ENCODE data around the gene CPN1.
"Not testable (repeated sequence)": the region's sequence is repeated elsewhere in the genome, so short reads cannot be mapped to it uniquely, and the experiment has no call there.

The CPN1 gene

DNA sequence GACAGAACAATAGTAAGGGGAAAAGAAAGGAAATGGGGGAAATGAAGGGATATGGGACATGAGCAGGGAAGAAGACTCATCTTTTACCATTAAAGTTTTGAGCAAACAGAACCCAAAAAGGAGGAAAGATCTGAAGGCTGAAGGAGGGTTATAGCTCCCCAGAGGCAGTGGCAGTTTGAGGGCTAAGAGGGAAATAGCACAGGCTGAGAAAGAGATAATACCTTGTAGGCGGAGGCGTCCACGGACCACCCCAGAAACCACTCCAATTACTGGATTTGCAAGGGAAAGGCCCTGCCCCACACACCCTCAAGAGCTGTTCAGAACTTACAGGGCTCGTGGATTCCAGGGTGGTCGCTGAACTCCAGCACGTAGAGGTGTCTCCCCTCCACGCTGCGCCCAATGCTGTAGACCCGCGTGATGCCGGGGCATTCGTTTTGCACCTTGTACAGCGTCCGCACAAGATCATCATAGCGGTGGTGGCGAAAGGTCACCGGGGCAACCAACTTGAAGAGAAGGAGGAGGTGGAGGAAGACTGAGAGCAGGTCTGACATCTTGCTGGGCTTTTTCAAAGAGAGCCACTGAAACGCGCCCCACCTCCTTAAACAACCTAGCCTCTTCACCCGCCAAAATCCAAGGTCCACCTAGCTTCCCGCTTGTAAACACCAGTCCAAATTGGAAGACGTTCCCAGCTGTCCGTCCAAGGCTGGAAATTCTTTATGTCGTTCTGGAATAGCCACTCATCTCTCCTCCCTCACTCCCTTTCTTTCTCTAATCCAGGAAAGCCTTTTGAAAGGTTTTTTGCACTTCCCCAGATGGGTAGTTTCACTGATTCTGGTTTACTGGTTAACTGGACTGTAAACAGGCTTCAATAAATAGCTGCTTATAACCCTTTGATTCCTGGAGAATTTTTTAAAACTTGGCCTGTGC is at the start of gene CPN1:
TSS of gene CPN1 (minus strand) at position 795 of the 927 bp plus-strand sequence. CDS start at position 551, 244 bp downstream.
- no peak for DNase-seq (ENCODE audit: low read depth in 2 of 2)

- DNase-seq (ENCODE audit: low read depth in 2 of 2): no peak
Measured at GRCh38 chr10:100130831-100131230, 49.2 kb upstream of the CPN1 start.

DNA sequence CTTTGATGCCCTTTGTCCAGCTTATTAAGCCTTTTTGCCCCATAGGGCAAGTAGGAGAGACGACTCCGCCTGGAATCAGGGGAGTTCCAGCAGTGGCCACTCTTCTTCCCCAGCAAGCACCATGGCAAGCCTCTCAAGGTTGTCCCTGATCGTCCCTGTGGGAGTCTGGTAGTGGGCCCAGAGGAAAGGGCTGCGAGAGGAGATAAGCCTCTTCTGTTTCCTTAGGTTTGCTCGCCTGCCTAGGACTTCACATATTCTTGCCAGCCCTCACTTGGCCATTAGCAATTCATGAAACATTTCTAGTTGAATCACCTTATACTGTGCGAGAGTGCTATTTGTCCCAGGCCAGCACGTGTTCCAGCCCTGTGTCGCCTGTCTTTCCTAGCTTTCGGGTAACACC is 47.8 kb upstream of the CPN1 start:
- DNase-seq (ENCODE audit: low read depth in 2 of 2): no peak

GRCh38 chr10:100128951-100129350 is 47.3 kb upstream of the CPN1 start:
- no peak for DNase-seq (ENCODE audit: low read depth in 2 of 2)

- not testable (repeated sequence) for DNase-seq (ENCODE audit: low read depth in 2 of 2)
Measured at GRCh38 chr10:100125335-100125734, 43.7 kb upstream of the CPN1 start.

DNA sequence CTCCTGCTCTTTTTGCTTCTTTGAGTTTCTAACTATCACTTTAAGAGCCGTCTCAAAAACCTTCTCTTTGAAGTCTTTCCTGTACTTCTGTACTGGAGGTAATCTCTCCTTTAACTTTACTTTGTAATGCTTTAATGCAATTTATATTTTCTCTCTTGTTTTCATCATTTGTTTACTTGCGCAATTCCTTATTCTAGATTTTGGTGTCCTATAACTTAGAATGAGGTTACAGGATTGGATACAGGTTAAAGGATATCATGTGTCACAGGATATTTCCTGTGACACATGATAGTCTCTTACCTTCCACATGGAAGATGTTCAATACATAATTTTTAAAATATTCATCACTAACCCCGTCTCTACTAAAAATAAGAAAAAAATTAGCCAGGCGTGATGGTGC is 42.4 kb upstream of the CPN1 start:
- DNase-seq (ENCODE audit: low read depth in 2 of 2): no peak

DNA sequence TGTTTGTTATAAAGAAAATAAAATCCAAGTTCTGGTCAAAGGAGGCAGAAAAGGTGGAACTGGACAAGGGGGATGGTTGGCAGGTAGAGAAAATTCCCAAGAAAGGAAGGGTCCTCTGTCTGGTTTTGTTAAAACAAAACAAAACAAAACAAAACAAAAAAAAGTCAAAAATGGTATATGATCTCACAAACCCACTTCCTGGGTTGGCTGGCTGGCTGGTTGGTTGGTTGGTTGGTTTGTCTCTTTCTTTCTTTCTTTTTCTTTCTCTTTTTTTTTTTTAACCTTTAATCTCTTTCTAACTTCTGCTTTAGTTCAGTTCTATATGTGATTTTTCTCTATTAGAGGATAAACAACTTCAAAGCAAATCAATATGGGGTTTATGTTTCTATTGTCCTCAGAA is 41.1 kb upstream of the CPN1 start:
- no peak for DNase-seq (ENCODE audit: low read depth in 2 of 2)

DNA sequence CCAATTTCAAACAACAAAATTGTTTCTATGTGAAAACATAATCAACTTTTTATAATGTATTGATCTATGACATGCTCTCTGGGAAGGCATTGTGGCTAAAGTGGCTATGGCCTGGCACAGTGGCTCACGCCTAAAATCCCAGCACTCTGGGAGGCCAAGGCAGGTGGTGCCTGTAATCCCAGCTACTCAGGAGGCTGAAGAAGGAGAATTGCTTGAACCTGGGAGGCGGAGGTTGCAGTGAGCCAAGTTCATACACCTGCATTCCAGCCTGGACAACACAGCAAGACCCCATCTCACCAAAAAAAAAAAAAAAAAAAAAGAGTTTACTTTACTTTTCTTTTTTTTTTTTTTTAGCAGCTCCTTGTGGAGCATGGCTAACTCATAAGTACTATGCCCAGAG is 38.9 kb upstream of the CPN1 start:
- DNase-seq (ENCODE audit: low read depth in 2 of 2): no peak

DNA sequence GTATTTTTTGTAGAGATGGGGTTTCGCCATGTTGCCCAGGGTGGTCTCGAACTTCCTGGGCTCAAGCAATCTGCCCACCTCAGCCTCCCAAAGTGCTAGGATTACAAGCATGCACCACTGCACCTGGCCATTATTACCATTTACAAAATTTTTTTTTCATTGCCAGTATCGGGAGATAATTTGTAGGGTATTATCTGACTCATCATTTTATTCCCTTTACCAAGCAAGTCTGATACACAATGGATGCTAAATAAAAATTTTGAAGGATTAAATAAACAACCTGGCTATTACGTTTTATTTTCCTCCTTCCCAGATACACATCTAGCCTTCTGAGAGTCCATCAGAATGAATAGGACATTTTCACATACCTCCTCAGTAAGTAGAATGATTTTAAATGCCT is 38.1 kb upstream of the CPN1 start:
- no peak for DNase-seq (ENCODE audit: low read depth in 2 of 2)

GRCh38 chr10:100114976-100115770 is 33.5 kb upstream of the CPN1 start:
- no peak for DNase-seq (ENCODE audit: low read depth in 2 of 2)

DNA sequence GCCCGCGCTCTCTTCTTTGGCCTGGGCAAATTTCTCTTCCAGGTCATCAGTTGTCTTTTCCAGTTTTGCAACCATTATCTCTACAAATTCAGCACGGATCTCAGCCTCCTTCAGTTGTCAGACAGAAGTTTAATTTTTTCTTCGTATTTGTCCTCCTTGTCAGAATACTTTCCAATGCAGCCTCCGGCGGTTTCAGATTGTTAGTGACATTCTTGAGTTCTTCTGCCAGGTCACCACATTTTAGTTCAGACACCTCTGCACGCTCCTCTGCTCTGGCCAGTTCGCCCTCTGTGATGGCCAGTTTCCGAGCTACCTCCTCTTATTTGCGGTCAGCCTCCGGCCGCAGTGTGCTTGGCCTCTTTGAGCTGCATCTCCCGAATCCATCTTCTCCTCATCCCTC is 32.8 kb upstream of the CPN1 start:
- no peak for DNase-seq (ENCODE audit: low read depth in 2 of 2)

GRCh38 chr10:100109670-100110069 is 28.0 kb upstream of the CPN1 start:
- DNase-seq (ENCODE audit: low read depth in 2 of 2): no peak

GRCh38 chr10:100106865-100107264 is 25.2 kb upstream of the CPN1 start:
- no peak for DNase-seq (ENCODE audit: low read depth in 2 of 2)

DNA sequence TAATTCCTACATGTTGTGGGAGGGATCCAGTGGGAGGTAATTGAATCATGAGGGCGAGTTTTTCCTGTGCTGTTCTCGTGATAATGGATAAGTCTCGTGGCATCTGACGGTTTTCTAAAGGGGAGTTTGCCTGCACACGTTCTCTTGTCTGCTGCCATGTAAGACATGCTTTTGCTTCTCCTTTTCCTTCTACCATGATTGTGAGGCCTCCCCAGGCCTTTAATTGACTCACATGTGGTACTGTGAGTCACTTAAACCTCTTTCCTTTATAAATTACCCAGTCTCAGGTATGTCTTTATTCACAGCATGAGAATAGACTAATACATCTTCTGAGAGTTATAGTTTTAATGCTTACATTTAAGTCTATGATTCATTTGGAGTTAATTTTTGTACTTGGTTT is 22.6 kb upstream of the CPN1 start:
- no peak for DNase-seq (ENCODE audit: low read depth in 2 of 2)

- DNase-seq (ENCODE audit: low read depth in 2 of 2): no peak
Measured at GRCh38 chr10:100103581-100103980, 21.9 kb upstream of the CPN1 start.

- no peak for DNase-seq (ENCODE audit: low read depth in 2 of 2)
Measured at GRCh38 chr10:100101192-100102076, 19.8 kb upstream of the CPN1 start.

DNA sequence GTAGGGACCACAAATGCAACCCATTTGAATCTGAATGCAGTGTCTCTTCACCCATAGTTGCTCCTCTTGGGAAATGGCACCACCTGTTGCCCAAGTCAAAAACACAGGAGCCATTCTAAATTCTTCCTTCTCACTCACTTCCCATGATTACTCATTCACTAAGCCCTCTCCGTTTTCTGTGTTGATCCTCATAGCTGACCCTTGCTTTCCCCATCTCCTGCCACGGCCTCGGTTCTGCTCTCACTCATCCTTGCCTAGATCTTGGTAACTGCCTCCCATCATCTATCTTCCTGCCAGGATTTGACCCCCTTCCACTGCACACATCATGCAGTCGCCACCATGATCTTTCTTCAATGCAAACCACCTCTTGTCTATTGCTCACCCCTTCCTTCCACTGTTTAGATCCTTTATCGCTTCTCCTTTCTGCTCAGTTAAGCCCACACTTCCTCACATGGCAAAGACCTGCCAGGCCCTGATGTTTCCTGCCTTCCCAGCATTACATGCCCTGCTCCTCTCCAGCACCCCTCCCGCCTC is 19.0 kb upstream of the CPN1 start:
- no peak for DNase-seq (ENCODE audit: low read depth in 2 of 2)

DNA sequence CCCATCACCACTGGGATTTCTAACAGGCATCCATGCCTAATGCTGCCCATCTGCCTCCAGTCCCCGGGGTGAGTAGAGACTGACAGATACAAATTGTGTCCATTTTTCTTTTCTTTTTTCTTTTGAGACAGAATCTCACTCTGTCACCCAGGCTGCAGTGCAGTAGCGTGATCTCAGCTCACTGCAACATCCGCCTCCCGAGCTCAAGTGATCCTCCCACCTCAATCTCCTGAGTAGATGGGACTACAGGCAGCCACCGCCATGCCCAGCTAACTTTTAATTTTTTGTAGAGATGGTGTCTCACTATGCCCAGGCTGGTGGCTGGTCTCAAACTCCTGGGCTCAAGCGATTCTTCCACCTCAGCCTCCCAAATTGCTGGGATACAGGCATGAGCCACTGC is 7.6 kb upstream of the CPN1 start:
- no peak for DNase-seq (ENCODE audit: low read depth in 2 of 2)

- not testable (repeated sequence) for DNase-seq (ENCODE audit: low read depth in 2 of 2)
Measured at GRCh38 chr10:100086708-100087107, 5.0 kb upstream of the CPN1 start.

DNA sequence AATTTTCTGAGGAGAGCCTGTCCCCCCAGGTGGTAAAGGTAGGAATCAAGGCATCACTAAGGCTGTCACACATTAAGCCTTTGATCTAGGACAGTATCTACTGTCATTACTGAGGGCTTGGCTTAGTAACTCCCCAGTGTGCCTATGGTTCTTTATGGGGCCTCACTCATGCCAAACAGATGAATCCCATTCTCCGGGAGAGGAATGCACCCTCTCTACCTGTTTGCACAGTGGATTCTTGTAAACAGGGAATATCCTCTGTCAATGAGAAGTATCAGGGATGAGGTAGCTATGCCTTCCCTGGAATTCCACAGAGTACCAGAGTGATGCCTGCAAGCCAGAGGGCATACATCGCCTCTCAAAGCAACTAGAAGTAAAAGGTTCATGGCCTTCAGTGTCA is 3.9 kb upstream of the CPN1 start:
- no peak for DNase-seq (ENCODE audit: low read depth in 2 of 2)

DNA sequence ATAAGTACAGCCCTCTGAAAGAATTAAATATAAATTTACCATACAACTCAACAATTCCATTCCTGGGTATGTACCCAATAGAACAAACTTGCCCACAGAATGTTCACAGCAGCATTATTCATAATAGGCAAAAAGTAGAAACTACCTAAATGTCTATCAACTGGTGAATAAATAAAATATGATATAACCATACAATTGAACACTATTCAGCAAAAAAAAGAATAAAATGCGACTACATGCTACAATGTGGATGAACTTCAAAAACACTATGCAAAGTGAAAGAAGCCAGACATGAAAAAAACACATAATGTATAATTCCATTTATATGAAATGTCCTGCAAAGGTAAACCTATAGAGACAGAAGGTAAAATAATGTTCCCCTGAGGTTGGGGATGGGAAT is 2.0 kb upstream of the CPN1 start:
- DNase-seq (ENCODE audit: low read depth in 2 of 2): no peak

DNA sequence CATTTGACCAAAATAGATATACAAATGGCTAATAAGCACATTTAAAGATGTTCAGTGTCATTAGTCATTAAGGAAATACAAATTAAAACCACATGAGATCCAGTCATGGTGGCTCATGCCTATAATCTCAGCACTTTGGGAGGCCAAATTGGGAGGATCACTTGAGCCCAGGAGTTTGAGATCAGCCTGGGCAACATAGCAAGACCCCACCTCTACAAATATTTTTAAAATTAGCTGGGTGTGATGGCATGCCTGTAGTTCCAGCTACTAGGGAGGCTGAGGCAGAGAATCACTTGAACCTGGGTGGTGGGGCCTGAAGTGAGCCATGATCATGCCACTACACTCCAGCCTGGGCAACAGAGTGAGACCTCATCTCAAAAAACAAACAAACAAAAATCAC is 607 bp upstream of the CPN1 start:
- DNase-seq (ENCODE audit: low read depth in 2 of 2): not testable (repeated sequence)
